Measurements from ENCODE around the gene RFTN1.

Gene RFTN1

GRCh38 chr3:16426029-16426400 is 87.5 kb downstream of the RFTN1 start:
- no peak overlapping the region for H4K5ac ChIP-seq (ENCODE audit: low read length)
- no peak overlapping the region for H2BK120ac ChIP-seq (ENCODE audit: low read depth, low read length)
- no peak overlapping the region for H3K27ac ChIP-seq (ENCODE audit: low read depth, low read length)
- no peak overlapping the region for H2BK15ac ChIP-seq (replicated peaks; ENCODE audit: low read depth)
- no peak overlapping the region for H3K23ac ChIP-seq (ENCODE audit: low read length)
- H3K79me1 ChIP-seq (ENCODE audit: low read length) = no peaks in the 10 kb centered on the region
- no peaks in the 10 kb centered on the region for H3K27me3 ChIP-seq (ENCODE audit: insufficient read depth, low read length, poor library complexity)
- H4K8ac ChIP-seq (ENCODE audit: low read depth, low read length) = no peak overlapping the region
- no peak overlapping the region for H3K4ac ChIP-seq (ENCODE audit: low read depth, low read length)
- H3K18ac ChIP-seq (ENCODE audit: low read length) = no peak overlapping the region
- no peak overlapping the region for H3K4me3 ChIP-seq (ENCODE audit: low read length)
- no peak overlapping the region for H2BK5ac ChIP-seq (ENCODE audit: low read length)
- H3K79me2 ChIP-seq (ENCODE audit: control insufficient read depth, insufficient read depth, low read length) = no peaks in the 10 kb centered on the region
- H3K56ac ChIP-seq (ENCODE audit: low read length) = no peak overlapping the region
- no peak overlapping the region for H3K9ac ChIP-seq (ENCODE audit: low read length)
- DNase-seq = no peak
- no peaks in the 10 kb centered on the region for H3K4me1 ChIP-seq (ENCODE audit: control insufficient read depth, low read depth, low read length)
- no peak overlapping the region for H2AK5ac ChIP-seq (ENCODE audit: low read length)
- WGBS (ENCODE audit: extremely low coverage, insufficient coverage, low lambda C conversion rate) = no CpG with 5 or more reads among the region's 13 CpGs
- no peaks in the 10 kb centered on the region for H3K36me3 ChIP-seq (ENCODE audit: control insufficient read depth, insufficient read depth, low read length)
- no peak overlapping the region for H3K4me2 ChIP-seq (ENCODE audit: low read length)

DNA sequence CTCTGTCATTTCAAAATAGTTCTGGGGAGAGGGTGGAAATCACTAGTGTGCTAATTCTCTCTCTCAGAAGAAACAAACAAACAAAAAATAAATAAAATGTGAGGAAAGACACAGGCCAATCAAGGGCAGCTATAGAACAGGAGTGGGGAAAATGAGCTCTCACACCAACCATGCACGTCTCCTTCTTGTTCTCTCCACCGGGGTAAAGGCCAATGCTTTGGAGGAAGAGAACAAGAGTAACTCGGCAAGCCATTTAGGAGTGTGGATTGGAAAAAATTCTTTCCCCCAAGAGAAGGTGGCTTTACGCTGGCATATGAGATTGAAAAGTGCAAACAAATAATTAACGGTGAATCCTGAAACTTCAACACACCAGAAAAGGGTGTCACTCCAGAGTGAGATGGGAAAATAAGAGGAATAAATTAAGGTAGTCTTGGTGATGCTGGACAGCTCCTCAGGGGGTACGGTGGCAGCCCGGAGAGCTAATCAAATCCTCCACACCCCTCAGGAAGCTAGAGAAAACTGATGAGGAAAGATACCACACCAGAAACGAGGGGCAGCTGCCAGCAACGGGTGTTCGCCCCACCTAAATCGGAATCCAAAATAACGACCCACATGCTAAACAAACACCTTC is 88.0 kb downstream of the RFTN1 start:
- Histone ChIP-seq H3K4me2 (ENCODE audit: low read length) (no peak overlapping the region), H3K4me1 (ENCODE audit: control insufficient read depth, low read depth, low read length) (no peaks in the 10 kb centered on the region), H2BK15ac (replicated peaks; ENCODE audit: low read depth) (no peak overlapping the region), H3K27me3 (ENCODE audit: insufficient read depth, low read length, poor library complexity) (no peaks in the 10 kb centered on the region), H3K79me1 (ENCODE audit: low read length) (no peaks in the 10 kb centered on the region), H4K8ac (ENCODE audit: low read depth, low read length) (no peak overlapping the region), H2BK5ac (ENCODE audit: low read length) (no peak overlapping the region), H4K5ac (ENCODE audit: low read length) (no peak overlapping the region), H3K36me3 (ENCODE audit: control insufficient read depth, insufficient read depth, low read length) (no peaks in the 10 kb centered on the region), H3K23ac (ENCODE audit: low read length) (no peak overlapping the region), H3K4me3 (ENCODE audit: low read length) (no peak overlapping the region), H3K79me2 (ENCODE audit: control insufficient read depth, insufficient read depth, low read length) (no peaks in the 10 kb centered on the region), H3K18ac (ENCODE audit: low read length) (no peak overlapping the region), H2AK5ac (ENCODE audit: low read length) (no peak overlapping the region), H3K4ac (ENCODE audit: low read depth, low read length) (no peak overlapping the region), H3K56ac (ENCODE audit: low read length) (no peak overlapping the region), H3K27ac (ENCODE audit: low read depth, low read length) (no peak overlapping the region), H2BK120ac (ENCODE audit: low read depth, low read length) (no peak overlapping the region), H3K9ac (ENCODE audit: low read length) (no peak overlapping the region)
- WGBS (ENCODE audit: extremely low coverage, insufficient coverage, low lambda C conversion rate) = no CpG with 5 or more reads among the region's 12 CpGs
- DNase-seq = no peak

DNA sequence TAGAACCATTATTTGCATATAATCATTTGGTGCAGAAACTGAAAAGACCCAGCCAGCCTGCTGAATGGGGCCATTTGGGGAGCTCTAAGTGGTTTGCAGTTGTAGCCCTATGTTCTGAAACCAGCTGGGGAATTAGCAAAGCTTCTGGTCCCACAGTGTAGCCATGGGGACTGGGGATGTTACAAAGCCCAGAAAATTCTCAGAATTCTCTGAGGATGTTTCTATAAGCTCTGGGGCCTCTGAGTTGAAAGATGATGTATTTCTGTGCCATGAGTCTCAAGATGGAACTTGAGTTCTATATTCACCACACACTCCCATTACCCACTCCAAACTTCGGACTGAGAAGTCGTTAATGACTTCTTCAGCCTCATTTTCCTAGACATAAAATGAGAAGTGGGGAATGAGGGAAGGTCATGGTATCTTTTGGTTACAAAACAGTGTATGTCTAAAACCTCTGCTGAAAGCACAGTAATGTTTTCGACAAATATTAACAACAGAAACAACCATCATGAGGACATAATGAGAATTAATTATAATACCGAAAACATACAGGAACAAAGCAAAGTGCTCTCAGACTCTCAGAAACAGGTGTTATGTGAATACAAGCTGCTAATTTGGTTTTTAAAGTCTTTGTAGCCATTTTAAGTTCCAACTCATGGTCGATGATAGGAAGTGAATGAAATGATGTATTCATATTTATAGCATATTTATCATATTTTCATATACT is 89.4 kb downstream of the RFTN1 start:
- H3K36me3 ChIP-seq (ENCODE audit: control insufficient read depth, insufficient read depth, low read length) = no peaks in the 10 kb centered on the region
- no peak overlapping the region for H4K8ac ChIP-seq (ENCODE audit: low read depth, low read length)
- H3K56ac ChIP-seq (ENCODE audit: low read length) = no peak overlapping the region
- H3K4me3 ChIP-seq (ENCODE audit: low read length) = no peak overlapping the region
- H2BK5ac ChIP-seq (ENCODE audit: low read length) = no peak overlapping the region
- H3K4me1 ChIP-seq (ENCODE audit: control insufficient read depth, low read depth, low read length) = peaks cover 3% of the 10 kb centered on the region
- H3K4ac ChIP-seq (ENCODE audit: low read depth, low read length) = no peak overlapping the region
- no peak overlapping the region for H2BK15ac ChIP-seq (replicated peaks; ENCODE audit: low read depth)
- H3K23ac ChIP-seq (ENCODE audit: low read length) = no peak overlapping the region
- H3K79me1 ChIP-seq (ENCODE audit: low read length) = no peaks in the 10 kb centered on the region
- no peak overlapping the region for H2BK120ac ChIP-seq (ENCODE audit: low read depth, low read length)
- no peak overlapping the region for H2AK5ac ChIP-seq (ENCODE audit: low read length)
- no peak overlapping the region for H4K5ac ChIP-seq (ENCODE audit: low read length)
- no peak overlapping the region for H3K4me2 ChIP-seq (ENCODE audit: low read length)
- H3K79me2 ChIP-seq (ENCODE audit: control insufficient read depth, insufficient read depth, low read length) = no peaks in the 10 kb centered on the region
- H3K27ac ChIP-seq (ENCODE audit: low read depth, low read length) = no peak overlapping the region
- no peak for DNase-seq
- no peak overlapping the region for H3K9ac ChIP-seq (ENCODE audit: low read length)
- no CpG with 5 or more reads among the region's 5 CpGs for WGBS (ENCODE audit: extremely low coverage, insufficient coverage, low lambda C conversion rate)
- H3K18ac ChIP-seq (ENCODE audit: low read length) = no peak overlapping the region
- no peaks in the 10 kb centered on the region for H3K27me3 ChIP-seq (ENCODE audit: insufficient read depth, low read length, poor library complexity)

- H2BK15ac ChIP-seq (replicated peaks; ENCODE audit: low read depth) = no peak overlapping the region
- no peak overlapping the region for H3K4me3 ChIP-seq (ENCODE audit: low read length)
- H3K4me1 ChIP-seq (ENCODE audit: control insufficient read depth, low read depth, low read length) = peaks cover 3% of the 10 kb centered on the region
- H3K18ac ChIP-seq (ENCODE audit: low read length) = no peak overlapping the region
- H3K27ac ChIP-seq (ENCODE audit: low read depth, low read length) = no peak overlapping the region
- H3K4ac ChIP-seq (ENCODE audit: low read depth, low read length) = no peak overlapping the region
- H3K23ac ChIP-seq (ENCODE audit: low read length) = no peak overlapping the region
- no peaks in the 10 kb centered on the region for H3K36me3 ChIP-seq (ENCODE audit: control insufficient read depth, insufficient read depth, low read length)
- DNase-seq = no peak
- no peaks in the 10 kb centered on the region for H3K79me2 ChIP-seq (ENCODE audit: control insufficient read depth, insufficient read depth, low read length)
- H3K56ac ChIP-seq (ENCODE audit: low read length) = no peak overlapping the region
- H3K4me2 ChIP-seq (ENCODE audit: low read length) = no peak overlapping the region
- no peak overlapping the region for H2BK120ac ChIP-seq (ENCODE audit: low read depth, low read length)
- no CpG with 5 or more reads among the region's 2 CpGs for WGBS (ENCODE audit: extremely low coverage, insufficient coverage, low lambda C conversion rate)
- no peak overlapping the region for H3K9ac ChIP-seq (ENCODE audit: low read length)
- no peaks in the 10 kb centered on the region for H3K27me3 ChIP-seq (ENCODE audit: insufficient read depth, low read length, poor library complexity)
- no peak overlapping the region for H4K8ac ChIP-seq (ENCODE audit: low read depth, low read length)
- H2AK5ac ChIP-seq (ENCODE audit: low read length) = no peak overlapping the region
- no peak overlapping the region for H4K5ac ChIP-seq (ENCODE audit: low read length)
- no peaks in the 10 kb centered on the region for H3K79me1 ChIP-seq (ENCODE audit: low read length)
- no peak overlapping the region for H2BK5ac ChIP-seq (ENCODE audit: low read length)
Measured at GRCh38 chr3:16423298-16423697, 90.2 kb downstream of the RFTN1 start.

DNA sequence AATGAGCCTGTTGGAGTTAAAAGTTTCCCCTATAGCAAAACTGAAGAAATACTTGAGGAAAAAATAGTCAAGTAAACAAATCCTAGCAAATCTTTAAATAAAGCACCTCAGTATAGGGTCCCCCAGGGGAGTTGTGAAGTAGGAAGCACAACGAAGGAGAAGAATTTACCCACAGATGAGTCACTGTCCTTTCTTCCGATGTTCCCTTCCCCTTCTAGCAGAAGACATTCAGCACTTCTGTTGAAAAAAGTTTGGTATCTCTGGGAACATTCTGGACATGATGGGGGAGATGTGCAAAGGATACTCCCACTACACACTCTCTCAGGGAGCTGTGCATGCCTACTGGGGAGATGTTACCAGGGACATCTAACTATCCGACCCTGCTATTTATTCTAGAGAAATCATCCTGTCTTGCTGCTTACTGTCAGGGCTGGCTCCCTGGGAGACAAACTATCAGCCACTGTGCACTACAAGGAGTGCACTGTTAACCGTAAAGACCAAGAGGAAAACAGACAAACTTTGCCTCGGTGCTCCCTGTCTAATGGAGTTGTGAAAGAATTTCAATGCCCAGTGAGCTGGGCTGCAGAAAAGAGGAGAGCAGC is 93.8 kb downstream of the RFTN1 start:
- Histone ChIP-seq H3K4ac (ENCODE audit: low read depth, low read length) (no peak overlapping the region), H3K36me3 (ENCODE audit: control insufficient read depth, insufficient read depth, low read length) (no peaks in the 10 kb centered on the region), H4K5ac (ENCODE audit: low read length) (no peak overlapping the region), H2BK5ac (ENCODE audit: low read length) (no peak overlapping the region), H3K4me1 (ENCODE audit: control insufficient read depth, low read depth, low read length) (peaks cover 3% of the 10 kb centered on the region), H2BK15ac (replicated peaks; ENCODE audit: low read depth) (no peak overlapping the region), H2BK120ac (ENCODE audit: low read depth, low read length) (no peak overlapping the region), H3K23ac (ENCODE audit: low read length) (no peak overlapping the region), H3K56ac (ENCODE audit: low read length) (no peak overlapping the region), H3K27ac (ENCODE audit: low read depth, low read length) (no peak overlapping the region), H3K4me2 (ENCODE audit: low read length) (no peak overlapping the region), H2AK5ac (ENCODE audit: low read length) (no peak overlapping the region), H3K27me3 (ENCODE audit: insufficient read depth, low read length, poor library complexity) (no peaks in the 10 kb centered on the region), H3K18ac (ENCODE audit: low read length) (no peak overlapping the region), H3K79me2 (ENCODE audit: control insufficient read depth, insufficient read depth, low read length) (no peaks in the 10 kb centered on the region), H3K79me1 (ENCODE audit: low read length) (no peaks in the 10 kb centered on the region), H3K4me3 (ENCODE audit: low read length) (no peak overlapping the region), H3K9ac (ENCODE audit: low read length) (no peak overlapping the region), H4K8ac (ENCODE audit: low read depth, low read length) (no peak overlapping the region)
- WGBS (ENCODE audit: extremely low coverage, insufficient coverage, low lambda C conversion rate) = no CpG with 5 or more reads among the region's 5 CpGs
- no peak for DNase-seq
